ENCODE results near the gene SRGAP1. TPM values are rescaled to one million over a fixed set of nuclear protein-coding genes. Genes with fewer than 3 reads are reported as not detected.
A peak's percentile ranks its signal among the peaks of the same experiment; 100 is the strongest.
"Not testable (repeated sequence)": the region's sequence is repeated elsewhere in the genome, so short reads cannot be mapped to it uniquely, and the experiment has no call there.

SRGAP1 gene
- total RNA-seq, 1 donor from 2014 or later, result 2.9 TPM

DNA sequence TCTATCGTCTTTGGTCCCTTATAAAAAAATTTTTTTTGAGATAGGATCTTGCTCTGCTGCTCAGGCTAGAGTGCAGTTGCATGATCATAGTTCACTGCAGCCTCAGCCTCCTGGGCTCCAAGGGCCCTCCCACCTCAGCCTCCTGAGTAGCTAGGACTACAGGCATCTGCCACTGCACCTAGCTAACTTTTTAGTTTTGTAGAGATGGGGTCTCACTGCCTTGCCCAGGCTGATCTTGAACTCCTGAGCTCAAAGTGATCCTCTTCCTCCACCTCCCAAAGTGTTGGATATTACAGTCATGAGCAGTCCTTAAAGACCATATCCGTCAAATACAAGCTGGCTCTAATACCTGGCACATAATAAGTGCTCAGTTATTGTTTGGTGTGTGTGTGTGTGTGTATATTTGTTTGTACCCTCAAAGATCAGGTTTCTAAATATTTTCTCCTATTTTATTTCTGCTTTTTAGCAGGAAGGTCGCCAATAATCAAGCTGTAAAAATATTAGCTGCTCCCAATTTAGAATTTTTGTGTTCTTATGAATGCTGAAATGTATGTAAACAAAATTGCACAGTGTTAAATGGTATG, 30.5 kb downstream of the SRGAP1 start:
- no peak for DNase-seq

GRCh38 chr12:63875703-63876102, 31.2 kb downstream of the SRGAP1 start:
- DNase-seq, result no peak

- no peak for DNase-seq
Observed at GRCh38 chr12:63876980-63877379, 32.5 kb downstream of the SRGAP1 start.

- no peak for DNase-seq
Observed at GRCh38 chr12:63877693-63878092, 33.2 kb downstream of the SRGAP1 start.

- DNase-seq, result not testable (repeated sequence)
Observed at GRCh38 chr12:63880235-63880634, 35.7 kb downstream of the SRGAP1 start.

DNA sequence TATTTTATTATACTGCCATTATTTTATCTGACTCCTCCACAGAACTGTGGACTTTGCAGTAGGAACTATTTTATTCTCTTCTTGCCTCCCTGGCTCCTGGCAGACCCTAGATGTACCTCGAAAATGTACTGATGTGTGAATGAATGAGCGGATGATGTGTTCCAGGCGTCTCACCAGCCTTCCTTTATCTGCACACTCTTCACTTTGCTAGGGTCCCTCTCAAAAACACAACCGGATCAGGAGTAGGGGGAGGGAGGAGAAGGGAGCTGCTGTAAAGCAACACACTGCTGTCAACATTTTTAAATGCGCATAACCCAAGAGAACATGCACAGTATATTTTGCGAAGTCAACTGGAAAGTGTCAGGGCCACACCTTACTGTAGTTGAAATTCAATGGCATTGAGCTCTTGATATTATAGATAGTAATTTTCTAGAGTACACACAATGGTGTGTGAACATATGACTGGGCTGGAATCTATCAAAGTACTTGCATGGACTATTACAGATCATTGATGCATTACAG, 36.3 kb downstream of the SRGAP1 start:
- DNase-seq, result no peak

- DNase-seq, result no peak
Observed at GRCh38 chr12:63882844-63883243, 38.3 kb downstream of the SRGAP1 start.

DNA sequence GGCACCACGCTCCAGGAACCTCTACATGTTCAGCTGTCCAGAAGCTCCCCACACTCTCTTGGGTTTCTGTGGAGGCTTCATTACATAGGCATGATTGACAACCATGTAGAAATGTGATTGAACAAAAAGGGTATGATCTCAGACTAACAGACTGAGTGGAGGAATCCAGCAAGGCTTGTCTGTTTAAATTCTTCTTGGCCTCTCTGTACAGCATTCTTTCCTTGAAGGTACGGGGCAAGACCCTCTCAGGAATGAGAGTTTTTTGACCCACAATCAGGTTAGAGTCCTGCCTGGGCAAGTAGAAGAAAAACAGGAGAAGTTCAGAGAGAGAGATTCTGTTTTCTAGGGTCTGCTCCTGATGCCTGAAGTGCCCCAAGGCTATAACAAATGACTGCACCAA, 40.9 kb downstream of the SRGAP1 start:
- no peak for DNase-seq

GRCh38 chr12:63888908-63889635, 44.6 kb downstream of the SRGAP1 start:
- no peak for DNase-seq

- DNase-seq, result no peak
Observed at GRCh38 chr12:63889721-63890509, 45.4 kb downstream of the SRGAP1 start.

DNA sequence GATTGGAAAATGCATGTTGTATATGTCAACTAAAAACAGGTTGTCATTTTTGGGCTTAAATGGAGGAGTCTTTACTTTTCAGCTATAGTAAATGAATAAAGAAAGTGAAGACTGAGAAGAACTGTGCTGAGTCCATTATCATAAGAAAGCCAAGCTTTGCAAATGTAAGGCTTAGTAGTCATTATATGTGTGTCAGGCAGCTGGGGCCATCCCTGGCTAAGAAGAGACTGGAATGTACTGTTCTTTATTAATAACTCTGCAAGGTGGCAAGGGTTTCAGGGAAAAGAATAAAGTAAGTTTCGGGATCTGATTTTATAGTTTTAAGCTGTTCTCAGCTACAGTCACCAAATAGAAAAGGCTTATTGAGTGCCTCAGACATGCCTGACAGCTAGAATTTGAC, 48.7 kb downstream of the SRGAP1 start:
- no peak for DNase-seq

GRCh38 chr12:63894132-63894531, 49.6 kb downstream of the SRGAP1 start:
- no peak for DNase-seq

- no peak for DNase-seq
Observed at GRCh38 chr12:63895841-63896240, 51.3 kb downstream of the SRGAP1 start.

- DNase-seq, result peak; percentile 87
Observed at GRCh38 chr12:63897931-63898330, 53.4 kb downstream of the SRGAP1 start.

- DNase-seq, result no peak
Observed at GRCh38 chr12:63898764-63899337, 54.4 kb downstream of the SRGAP1 start.

- no peak for DNase-seq
Observed at GRCh38 chr12:63899396-63899795, 54.9 kb downstream of the SRGAP1 start.

GRCh38 chr12:63900922-63901793, 56.7 kb downstream of the SRGAP1 start:
- DNase-seq, result no peak

DNA sequence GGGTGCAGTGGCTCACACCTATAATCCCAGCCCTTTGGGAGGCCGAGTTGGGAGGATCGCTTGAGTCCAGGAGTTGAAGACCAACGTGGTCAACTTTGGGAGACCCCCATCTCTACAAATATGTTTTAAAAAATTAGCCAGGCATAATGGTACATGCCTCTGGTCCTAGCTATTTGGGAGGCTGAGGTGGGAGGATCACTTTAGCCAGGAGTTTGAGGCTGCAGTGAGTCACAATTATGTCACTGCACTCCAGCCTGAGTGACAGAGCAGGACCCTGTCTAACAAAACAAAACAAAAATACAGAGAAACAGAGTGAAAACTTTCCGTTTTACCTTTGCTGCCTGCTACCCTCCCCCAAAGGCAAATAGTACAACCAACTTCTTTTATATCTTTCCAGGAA, 60.2 kb downstream of the SRGAP1 start:
- DNase-seq, result no peak

DNA sequence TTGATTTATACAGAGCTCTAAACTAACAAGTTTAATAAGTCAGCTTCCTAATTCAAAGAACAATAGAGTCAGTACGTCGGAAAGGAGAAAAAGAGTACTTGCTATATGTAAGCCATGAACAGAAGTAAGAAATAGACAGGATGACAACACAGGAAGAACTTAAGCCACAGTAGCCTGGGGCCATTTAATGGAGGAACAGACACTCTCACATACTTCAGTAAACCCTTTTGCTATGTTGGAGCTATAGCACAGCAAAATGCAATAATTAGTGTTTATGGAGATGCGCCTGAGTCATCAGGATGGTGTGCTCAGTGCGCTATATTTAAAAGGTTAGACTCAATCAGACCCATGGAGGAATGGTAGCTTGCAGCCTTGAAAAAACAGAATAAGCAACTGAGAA, 61.0 kb downstream of the SRGAP1 start:
- DNase-seq, result no peak

GRCh38 chr12:63906876-63907275, 62.4 kb downstream of the SRGAP1 start:
- DNase-seq, result no peak

DNA sequence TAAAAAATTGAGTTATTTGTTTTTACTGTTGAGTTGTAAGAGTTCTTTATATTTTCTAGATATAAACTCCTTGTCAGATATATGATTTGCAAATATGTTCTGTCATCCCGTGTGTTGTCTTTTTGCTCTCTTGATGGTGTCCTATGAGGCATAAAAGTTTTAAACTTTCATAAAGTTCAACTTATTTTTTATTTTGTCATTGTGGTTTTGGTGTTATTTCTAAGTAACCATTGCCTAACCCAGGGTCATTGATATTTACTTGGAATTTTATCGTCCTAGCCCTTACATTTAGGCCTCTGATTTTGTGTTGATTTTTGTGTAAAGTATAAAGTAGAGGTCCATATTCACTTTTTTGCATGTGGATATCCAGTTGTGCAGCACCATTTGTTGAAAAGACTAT, 63.1 kb downstream of the SRGAP1 start:
- no peak for DNase-seq

DNA sequence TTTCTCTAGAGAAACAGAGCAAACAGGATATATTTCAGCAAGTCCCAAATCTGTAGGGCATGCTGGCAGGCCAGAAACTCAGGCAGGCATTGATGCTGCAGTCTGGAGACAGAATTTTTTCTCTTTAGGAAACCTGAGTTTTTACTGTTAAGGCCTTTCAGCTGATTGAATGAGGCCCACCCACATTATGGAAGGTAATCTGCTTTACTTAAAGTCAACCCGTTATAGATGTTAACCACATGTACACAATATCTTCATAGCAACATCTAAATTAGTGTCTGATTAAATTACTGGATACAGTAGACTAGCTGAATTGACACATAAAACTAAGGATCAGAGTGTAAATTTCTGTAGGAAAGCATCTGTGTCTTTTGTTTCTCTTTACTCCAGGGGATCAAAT, 65.2 kb downstream of the SRGAP1 start:
- DNase-seq, result no peak
